BE2C (cell line): ENCODE data around the gene CARD19. TPM values are rescaled to one million over a fixed set of nuclear protein-coding genes. Genes with fewer than 3 reads are reported as not detected.

Experiments used
- DNase-seq: peaks from one replicate; pipeline ENCODE4 v3.0.0-alpha.2; 2020
- H3K27me3 ChIP-seq: fragments of 250-450 bp; sonication (Bioruptor Pico); 2 replicates; pipeline ENCODE4 v1.5.1; 2020; ENCODE audit warnings: mild to moderate bottlenecking
- H3K36me3 ChIP-seq: fragments of 250-450 bp; sonication (Bioruptor Pico); 2 replicates; pipeline ENCODE4 v1.5.1; 2020; ENCODE audit warnings: mild to moderate bottlenecking
- H3K4me1 ChIP-seq: fragments of 250-450 bp; sonication (Bioruptor Pico); 2 replicates; pipeline ENCODE4 v1.5.1; 2020
- H3K4me3 ChIP-seq: 2 replicates; pipeline ENCODE4 v1.5.1; 2011; ENCODE audit warnings: low read depth, low read length
- H3K9me3 ChIP-seq: fragments of 250-450 bp; sonication (Bioruptor Pico); 2 replicates; pipeline ENCODE4 v1.5.1; 2020
- CTCF ChIP-seq: IDR thresholded peaks from 2 replicates; pipeline ENCODE4 v1.5.1; 2012; ENCODE audit warnings: mild to moderate bottlenecking, low read depth, low read length
- polyA plus RNA-seq: library from polyadenylated mRNA; unstranded; fragments of >200 nt; gene quantifications from one replicate; pipeline ENCODE4 v1.2.1, GENCODE V29; 2012; ENCODE audit warnings: low read depth, missing spikeins; ENCODE audit not compliant: insufficient read length, insufficient read depth

CARD19 gene
- polyA plus RNA-seq = 90.7 TPM

GRCh38 chr9:93096131-93096802, at the start of gene CARD19:
Gene CARD19, plus strand, starts transcription at chr9:93096217. Its CDS starts 129 bp downstream, at chr9:93096346.
- H3K4me1 ChIP-seq = peaks cover 3% of the 10 kb centered on the region; the same call in 1 of the 2 replicates

GRCh38 chr9:93048566-93049448, 47.2 kb upstream of the CARD19 start:
- H3K9me3 ChIP-seq = no peaks in the 10 kb centered on the region
- H3K27me3 ChIP-seq = no peaks in the 10 kb centered on the region
- no peak overlapping the region for H3K4me3 ChIP-seq
- TF ChIP-seq CTCF = no peak
- H3K4me1 ChIP-seq = no peaks in the 10 kb centered on the region
- no peak for DNase-seq
- H3K36me3 ChIP-seq = no peaks in the 10 kb centered on the region

More at GRCh38 chr9:93096131-93096802, at the start of gene CARD19:
- no peak for TF ChIP-seq CTCF
- Histone ChIP-seq H3K4me3 (peak within 1 kb of the TSS; percentile 77), H3K9me3 (no peaks in the 10 kb centered on the region), H3K27me3 (no peaks in the 10 kb centered on the region), H3K36me3 (no peaks in the 10 kb centered on the region)
- DNase-seq = peak; percentile 39

- Histone ChIP-seq H3K36me3 (no peaks in the 10 kb centered on the region), H3K27me3 (no peaks in the 10 kb centered on the region), H3K4me3 (no peak overlapping the region), H3K9me3 (no peaks in the 10 kb centered on the region), H3K4me1 (no peaks in the 10 kb centered on the region)
- no peak for DNase-seq
- TF ChIP-seq CTCF = no peak
These were observed 46.5 kb upstream of the CARD19 start for GRCh38 chr9:93049491-93049890.

- no peak for TF ChIP-seq CTCF
- Histone ChIP-seq H3K27me3 (no peaks in the 10 kb centered on the region), H3K4me3 (no peak overlapping the region), H3K9me3 (no peaks in the 10 kb centered on the region), H3K4me1 (no peaks in the 10 kb centered on the region), H3K36me3 (no peaks in the 10 kb centered on the region)
- DNase-seq = no peak
These were observed 45.8 kb upstream of the CARD19 start for GRCh38 chr9:93050231-93050630.

- no peaks in the 10 kb centered on the region for H3K27me3 ChIP-seq
- no peaks in the 10 kb centered on the region for H3K36me3 ChIP-seq
- H3K9me3 ChIP-seq = no peaks in the 10 kb centered on the region
- H3K4me3 ChIP-seq = no peak overlapping the region
- DNase-seq = no peak
- H3K4me1 ChIP-seq = no peaks in the 10 kb centered on the region
- TF ChIP-seq CTCF = no peak
These were observed 44.3 kb upstream of the CARD19 start for GRCh38 chr9:93051680-93052089.
